ENCODE measurements around the gene RTKN2. TPM values are rescaled to one million over a fixed set of nuclear protein-coding genes. Genes with fewer than 3 reads are reported as not detected.

RTKN2 gene
- total RNA-seq, 1 experiment from 2014 or later, result 7.3 TPM

DNA sequence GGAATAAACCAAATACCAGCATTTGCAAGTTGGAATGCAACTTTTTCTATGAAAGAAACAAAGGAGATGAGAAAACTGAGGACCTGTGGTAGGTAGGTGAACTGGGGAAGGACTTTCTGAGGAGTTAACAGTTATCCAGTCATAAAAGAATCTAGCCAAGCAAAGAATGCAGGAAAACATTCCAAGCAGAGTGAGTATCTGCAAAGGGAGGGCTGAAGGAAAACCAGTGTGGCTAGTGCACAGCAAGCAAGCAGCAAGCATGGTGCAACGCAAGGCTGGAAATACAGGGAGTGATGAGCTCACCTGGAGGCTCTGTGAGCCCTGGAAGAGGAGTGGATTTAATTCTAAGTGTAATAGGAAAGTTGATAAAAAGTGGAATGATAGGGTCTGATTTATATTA, 44.0 kb downstream of the RTKN2 start:
- no peak for DNase-seq (ENCODE audit: low spot score)

- DNase-seq (ENCODE audit: low spot score), result no peak
Observed at GRCh38 chr10:62217683-62218082, 51.0 kb downstream of the RTKN2 start.

GRCh38 chr10:62214364-62214874, 54.2 kb downstream of the RTKN2 start:
- no peak for DNase-seq (ENCODE audit: low spot score)

DNA sequence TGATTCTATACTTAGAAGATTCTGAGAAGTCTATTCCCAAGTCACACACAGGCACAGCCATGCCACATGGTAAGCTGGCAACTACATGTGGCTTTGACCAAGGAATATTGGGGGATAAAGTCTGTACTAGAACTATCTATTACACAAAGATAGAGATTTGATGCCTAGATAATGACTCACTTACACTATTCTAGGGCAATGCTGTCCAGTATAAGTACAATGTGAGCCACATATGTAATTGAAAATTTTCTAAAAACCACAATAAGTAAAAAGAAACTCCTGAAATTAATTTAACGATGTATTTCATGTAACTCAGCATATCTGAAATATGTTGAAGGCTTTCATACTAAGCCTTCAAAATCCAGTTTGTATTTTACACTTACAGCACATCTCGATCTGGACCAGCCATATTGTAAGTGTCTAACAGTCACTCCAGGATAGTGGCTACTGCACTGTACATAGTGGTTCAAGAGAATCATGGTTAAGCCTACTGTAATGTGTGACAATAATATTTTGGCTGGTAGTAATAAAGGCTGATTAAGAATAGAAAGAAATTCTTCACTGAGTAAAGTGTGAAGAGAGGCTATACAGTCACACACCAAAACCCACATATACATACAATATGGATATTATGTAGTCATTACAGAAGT, 62.8 kb downstream of the RTKN2 start:
- no peak for DNase-seq (ENCODE audit: low spot score)

DNA sequence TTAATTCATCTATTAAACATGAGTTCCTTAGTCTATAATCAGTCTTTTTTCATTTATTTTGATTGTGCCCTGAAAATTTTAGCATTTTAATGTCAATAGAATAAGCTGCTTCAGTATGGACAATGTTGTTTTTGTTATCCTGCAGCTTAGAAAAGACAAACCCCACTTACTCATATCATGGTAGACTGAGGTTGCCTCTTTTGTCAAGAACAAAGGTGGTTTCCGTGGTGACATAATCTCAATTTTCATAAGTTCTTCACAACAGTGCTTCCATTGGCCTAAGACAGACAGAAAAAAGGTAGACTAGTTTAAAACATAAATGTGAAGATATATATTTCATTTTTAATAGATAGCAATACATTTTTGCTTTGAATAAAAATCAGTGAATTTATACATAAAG, 69.1 kb downstream of the RTKN2 start:
- no peak for DNase-seq (ENCODE audit: low spot score)

- no peak for DNase-seq (ENCODE audit: low spot score)
Observed at GRCh38 chr10:62196528-62196927, 72.1 kb downstream of the RTKN2 start.

DNA sequence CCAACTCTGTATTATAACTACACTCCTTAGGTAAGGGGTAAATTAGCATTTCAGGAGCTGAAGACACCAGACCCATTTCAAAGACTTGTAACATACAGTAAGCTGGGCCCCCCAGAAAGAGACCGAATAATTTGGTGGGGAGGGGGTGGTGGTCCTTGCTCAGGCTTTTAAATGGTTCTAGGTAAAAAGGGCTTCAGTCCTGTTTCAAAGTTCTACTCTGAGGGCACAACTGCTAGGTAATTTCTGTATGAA, 73.0 kb downstream of the RTKN2 start:
- DNase-seq (ENCODE audit: low spot score), result no peak

DNA sequence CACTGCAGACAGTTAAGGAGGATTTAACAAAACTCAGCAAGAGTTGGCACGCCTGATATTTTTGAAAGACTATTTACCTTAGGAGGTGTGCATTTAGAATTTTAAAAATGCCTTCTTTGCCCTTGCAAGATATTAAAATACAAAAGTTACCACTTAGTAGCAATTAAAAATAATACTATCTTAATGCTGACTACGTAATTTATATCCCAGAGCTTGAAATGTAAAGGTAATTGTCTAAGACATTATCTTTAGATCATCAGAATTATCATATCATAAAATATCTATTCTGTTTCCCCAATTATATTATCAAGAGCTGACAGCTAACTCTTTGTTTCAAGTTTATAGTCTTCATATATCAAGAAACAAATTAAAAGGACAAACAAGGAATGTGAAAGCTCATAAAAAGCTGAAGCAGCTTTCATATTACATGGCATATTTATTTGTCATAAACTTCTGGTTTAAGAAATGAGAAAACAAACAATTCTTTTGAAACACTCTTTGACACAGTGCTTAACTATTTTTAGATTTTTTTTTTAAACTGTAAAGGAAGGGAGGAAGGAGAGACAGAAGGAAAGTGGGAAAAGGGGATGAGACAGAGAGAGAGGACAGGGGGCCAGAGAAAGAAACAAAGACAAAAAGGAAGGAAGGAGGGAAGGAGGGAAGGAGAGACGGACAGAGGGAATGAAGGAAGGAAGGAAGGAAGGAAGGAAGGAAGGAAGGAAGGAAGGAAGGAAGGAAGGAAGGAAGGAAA, 73.5 kb downstream of the RTKN2 start:
- no peak for DNase-seq (ENCODE audit: low spot score)

- no peak for DNase-seq (ENCODE audit: low spot score)
Observed at GRCh38 chr10:62193479-62193878, 75.2 kb downstream of the RTKN2 start.

- DNase-seq (ENCODE audit: low spot score), result no peak
Observed at GRCh38 chr10:62189131-62189530, 79.5 kb downstream of the RTKN2 start.

DNA sequence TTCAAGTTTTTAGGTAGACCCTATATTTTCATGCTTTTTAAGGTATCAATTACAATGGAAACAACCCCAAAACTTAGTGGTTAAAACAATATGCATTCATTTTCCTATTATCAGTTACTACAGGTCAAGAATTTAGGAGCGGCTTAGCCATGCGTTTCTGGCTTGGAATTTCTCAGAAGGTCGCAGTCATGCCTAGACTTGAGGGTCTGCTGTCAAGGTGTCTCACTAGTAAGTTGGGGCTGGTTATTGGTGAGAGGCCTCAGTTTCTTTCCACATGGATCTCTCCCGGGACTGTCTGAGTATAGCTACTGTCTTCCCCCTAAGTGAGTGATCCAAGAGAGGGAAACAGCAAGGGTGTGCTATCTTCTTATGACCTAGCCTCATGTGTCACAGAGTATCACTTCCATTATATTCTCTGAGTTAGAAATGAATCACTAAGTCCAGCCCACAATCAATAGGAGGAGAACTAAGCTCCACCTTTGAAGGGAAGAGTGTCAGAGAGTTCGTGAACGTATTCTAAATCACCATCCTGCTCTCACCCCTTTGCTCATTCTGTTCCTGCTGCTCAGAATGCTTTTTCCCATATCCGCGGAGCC, 80.5 kb downstream of the RTKN2 start:
- DNase-seq (ENCODE audit: low spot score), result no peak

DNA sequence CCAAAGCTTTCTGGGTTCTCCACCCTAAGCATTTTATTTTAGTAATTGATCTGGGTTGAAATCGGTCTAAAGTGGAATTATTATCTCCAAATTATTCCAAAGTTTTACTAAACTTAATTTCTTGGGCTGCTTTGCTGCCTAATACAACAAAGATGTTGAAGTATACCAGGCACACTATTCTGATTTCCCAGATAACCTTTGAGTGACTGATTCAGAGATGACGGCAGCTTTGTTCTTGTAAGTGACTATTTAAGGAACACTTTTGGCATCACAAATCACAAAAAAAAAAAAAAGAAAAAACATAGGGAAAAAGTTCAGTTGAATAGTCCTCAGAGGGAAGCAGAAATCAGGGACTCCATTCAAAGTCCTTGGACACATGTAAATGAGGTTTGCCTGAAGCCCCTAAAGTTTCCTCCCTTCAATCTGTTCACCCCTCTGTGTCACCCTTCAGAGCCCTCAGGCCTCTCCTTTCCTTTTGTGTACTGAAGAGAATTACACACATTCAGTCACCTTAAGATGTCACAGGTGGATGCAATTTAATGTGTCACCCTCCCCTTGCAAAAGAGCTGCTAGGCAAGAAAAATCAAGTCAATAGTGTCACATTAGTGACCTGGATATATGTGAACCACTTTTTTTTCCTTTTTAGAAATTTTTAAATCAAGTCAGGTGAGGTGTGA, 81.5 kb downstream of the RTKN2 start:
- DNase-seq (ENCODE audit: low spot score), result no peak

DNA sequence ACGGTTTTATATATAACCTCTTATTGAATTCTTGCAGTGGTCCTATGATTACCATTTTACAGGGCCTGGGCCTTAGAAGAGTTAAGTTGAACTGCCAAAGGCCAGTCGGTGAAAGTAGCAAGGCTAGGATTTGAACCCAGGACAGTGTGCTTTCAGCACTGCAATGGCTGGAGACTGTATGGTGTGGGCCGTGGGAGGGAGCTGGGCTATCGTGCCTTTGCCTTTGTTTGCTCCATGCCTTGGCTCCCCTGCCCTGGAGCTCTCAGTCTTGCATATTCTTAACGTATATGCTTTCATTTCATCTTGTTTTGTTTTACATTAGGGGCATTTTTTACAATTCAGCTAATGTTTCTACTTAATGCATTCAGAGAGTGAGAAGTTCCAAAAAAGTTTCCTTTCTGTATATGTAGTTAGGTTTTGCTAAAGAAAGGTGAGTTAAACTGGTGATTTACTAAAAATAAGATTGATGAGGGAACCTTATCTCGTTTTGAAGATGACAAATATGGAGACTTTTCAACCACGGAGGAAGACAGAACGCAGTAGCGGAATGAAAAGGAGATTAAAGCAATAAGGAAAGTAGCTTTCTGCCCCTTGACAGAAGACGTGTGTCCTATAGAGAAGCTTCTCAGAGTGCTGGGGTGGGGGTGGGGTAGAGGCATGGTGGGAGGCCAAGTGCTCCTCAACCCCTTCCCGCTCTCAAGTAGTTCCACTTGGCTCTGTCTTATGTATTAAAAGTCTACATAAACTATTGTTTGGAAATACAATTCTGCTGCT, 82.5 kb downstream of the RTKN2 start:
- no peak for DNase-seq (ENCODE audit: low spot score)

DNA sequence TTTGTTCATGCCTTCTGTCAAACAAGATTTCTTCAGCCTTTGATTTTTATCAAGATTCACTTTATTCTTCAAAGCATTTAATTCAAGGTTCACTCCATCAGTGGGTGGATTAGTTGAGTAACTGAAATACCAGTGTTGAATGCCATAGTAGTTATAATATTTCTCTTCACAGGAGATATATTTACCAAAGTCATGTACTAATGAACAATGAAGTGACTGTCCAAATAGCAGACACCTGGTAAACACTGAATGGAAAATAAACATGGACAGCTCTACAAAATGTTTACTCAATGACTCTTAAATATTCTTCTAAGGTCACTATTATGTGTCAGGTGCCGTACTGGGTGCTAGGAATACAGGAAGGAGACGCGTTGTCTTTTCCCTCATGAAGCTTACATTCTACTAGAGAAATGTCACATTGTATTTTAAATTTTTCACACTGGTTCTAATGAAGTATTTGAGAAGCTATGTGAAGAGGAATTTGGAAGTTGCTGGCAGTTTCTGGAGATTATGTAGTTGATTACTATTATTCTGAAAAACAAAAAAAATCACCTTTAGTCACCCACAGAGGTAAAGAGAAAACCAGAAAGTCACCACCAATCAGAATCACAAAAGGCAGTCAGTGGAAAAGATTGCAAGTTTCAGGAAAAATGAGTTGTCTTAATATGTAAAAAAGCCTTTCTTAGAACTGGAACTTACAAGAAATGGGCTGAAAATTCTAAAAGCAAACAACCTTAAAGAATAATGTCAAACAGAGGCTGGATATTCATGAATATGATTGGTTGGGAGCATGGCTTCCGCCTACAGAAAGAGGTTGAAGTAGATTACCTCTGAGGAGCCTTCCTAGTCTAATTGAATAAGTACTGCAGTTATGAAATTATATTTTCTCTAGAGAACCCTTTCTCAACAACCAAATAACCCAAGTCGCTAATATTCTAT, 84.5 kb downstream of the RTKN2 start:
- no peak for DNase-seq (ENCODE audit: low spot score)

GRCh38 chr10:62183442-62183841, 85.2 kb downstream of the RTKN2 start:
- no peak for DNase-seq (ENCODE audit: low spot score)

- no peak for DNase-seq (ENCODE audit: low spot score)
Observed at GRCh38 chr10:62182595-62182994, 86.0 kb downstream of the RTKN2 start.

DNA sequence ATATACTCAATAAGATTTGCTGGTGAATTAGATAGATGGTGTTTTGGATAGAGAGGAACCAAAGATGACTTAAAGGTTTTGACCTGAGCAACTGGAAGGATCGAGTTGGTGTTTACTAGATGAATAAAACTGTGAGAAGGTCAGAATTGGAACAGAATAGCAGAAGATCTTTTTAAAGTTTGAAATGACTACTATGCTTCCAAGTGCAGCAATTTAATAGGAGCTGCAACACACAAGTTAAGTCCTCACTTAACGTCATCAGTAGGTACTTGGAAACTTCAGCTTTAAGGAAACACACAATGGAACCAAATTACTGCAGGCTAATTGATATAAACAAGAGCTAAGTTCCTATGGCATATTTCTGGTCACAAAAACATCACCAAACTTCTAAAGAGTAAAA, 86.5 kb downstream of the RTKN2 start:
- DNase-seq (ENCODE audit: low spot score), result no peak

- DNase-seq (ENCODE audit: low spot score), result no peak
Observed at GRCh38 chr10:62180677-62181076, 88.0 kb downstream of the RTKN2 start.

GRCh38 chr10:62178568-62178967, 90.1 kb downstream of the RTKN2 start:
- DNase-seq (ENCODE audit: low spot score), result no peak

- no peak for DNase-seq (ENCODE audit: low spot score)
Observed at GRCh38 chr10:62177111-62177510, 91.5 kb downstream of the RTKN2 start.

DNA sequence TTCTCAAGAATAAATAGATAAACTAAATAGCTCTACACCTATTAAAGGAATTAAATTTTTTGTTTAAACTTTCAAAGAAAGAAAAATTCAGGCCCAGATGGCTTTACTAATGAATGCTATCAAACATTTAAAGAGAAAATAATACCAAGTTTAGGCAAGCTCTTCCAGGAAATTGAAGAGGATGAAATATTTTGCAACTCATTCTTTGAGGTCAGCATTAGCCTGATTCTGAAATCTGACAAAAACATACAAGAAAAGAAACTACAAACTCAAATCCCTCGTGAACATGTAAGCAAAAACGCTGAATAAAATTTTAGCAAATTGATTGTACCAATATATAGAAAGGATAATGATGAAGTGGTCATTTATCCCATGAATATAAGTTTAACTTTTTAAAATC, 93.4 kb downstream of the RTKN2 start:
- DNase-seq (ENCODE audit: low spot score), result no peak

Measured in H4 (cell line).